ENCODE results near the gene C9orf50. TPM values are rescaled to one million over a fixed set of nuclear protein-coding genes. Genes with fewer than 3 reads are reported as not detected.
A peak's percentile ranks its signal among the peaks of the same experiment; 100 is the strongest.

The C9orf50 gene
- total RNA-seq, 1 donor from 2014 or later, result not detected

GRCh38 chr9:129579294-129579693, 41.6 kb downstream of the C9orf50 start:
- Mint-ChIP-seq H3K27ac (peak overlapping the region; percentile 87), H3K9me3 (no peaks in the 10 kb centered on the region), H3K36me3 (ENCODE audit: low read depth) (peaks cover 4% of the 10 kb centered on the region), H3K4me1 (peaks cover 71% of the 10 kb centered on the region), H3K4me3 (peak overlapping the region; percentile 81), H3K27me3 (no peaks in the 10 kb centered on the region)
- DNase-seq, result no peak
- intact Hi-C loops (cut with micrococcal nuclease), result no loop called here

DNA sequence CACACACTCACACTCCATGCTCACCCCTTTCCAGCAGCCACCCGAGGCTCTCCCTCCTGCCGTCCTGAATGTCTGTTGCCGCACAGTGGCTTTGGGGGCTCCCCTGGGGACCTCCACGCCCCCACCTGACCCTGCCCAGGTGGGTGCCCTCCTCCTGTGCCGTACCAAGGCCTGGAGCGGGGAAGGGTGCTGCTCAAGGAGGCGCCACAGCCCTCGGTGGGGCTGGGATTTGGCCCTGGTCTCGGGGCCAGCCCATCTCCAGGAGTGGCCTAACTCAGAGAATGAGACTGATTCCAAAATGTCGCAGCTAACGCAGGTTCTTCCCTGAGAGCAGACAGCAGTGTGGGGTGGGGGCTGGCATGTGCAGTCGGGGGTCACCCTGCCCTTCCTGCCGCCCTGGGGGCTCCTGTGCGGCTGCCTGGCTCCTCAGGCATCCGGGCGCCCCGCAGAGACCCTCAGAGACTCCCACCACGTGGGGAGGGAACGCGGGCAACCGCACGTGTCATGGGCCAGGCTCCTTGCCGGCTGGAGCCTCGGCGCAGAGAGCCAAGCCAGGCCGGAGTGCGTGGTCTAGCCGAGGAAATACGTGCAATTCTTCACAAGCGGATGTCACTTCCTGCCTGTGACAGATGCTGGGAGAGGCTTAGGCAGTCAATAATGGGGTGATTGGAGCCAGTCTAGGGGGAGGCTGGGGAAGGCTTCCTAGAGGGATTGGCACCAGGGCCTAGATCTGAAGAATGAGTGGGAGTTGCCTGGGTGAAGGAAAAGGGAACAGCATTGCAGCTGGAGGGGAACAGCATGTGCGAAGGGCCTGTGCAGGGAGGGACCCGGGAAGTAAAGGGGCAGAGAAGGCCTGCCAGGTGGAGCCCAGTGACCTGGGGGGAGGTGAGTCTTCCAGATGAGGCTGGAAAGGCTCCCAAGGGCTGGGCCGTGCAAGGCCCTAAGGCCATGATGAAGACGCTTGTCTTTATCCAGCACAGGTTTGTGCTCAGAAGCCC, 44.1 kb downstream of the C9orf50 start:
- H3K4me1 Mint-ChIP-seq, result peaks cover 50% of the 10 kb centered on the region
- peak overlapping the region; percentile 87 for H3K27ac Mint-ChIP-seq
- H3K4me3 Mint-ChIP-seq, result peak overlapping the region; percentile 34
- DNase-seq, result peak; percentile 73
- intact Hi-C loops (cut with micrococcal nuclease), result no loop called here
- H3K36me3 Mint-ChIP-seq (ENCODE audit: low read depth), result peaks cover 4% of the 10 kb centered on the region
- no peaks in the 10 kb centered on the region for H3K27me3 Mint-ChIP-seq
- peaks cover 7% of the 10 kb centered on the region for H3K9me3 Mint-ChIP-seq

DNA sequence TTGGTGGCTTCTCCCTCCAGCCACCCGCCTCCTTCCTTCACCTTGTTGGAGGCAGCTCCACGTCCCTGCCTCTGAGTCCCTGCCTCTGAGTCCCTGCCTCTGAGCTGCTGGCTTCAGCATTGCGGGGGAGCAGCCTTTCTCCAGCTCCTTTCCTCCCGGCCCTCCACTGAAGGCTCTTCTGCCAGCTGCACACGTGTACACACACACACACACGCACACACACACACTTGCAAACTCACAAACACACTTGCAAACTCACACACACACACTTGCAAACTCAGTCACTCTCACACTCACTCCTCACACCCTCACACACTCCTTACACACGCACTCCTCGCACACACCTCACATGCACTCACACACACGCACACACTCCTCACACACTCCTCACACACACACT, 45.1 kb downstream of the C9orf50 start:
- H3K27ac Mint-ChIP-seq, result peak overlapping the region; percentile 23
- H3K36me3 Mint-ChIP-seq (ENCODE audit: low read depth), result peaks cover 4% of the 10 kb centered on the region
- H3K27me3 Mint-ChIP-seq, result no peaks in the 10 kb centered on the region
- no peak for DNase-seq
- intact Hi-C loops (cut with micrococcal nuclease), result no loop called here
- peaks cover 7% of the 10 kb centered on the region for H3K9me3 Mint-ChIP-seq
- peak overlapping the region; percentile 34 for H3K4me3 Mint-ChIP-seq
- H3K4me1 Mint-ChIP-seq, result peaks cover 43% of the 10 kb centered on the region

DNA sequence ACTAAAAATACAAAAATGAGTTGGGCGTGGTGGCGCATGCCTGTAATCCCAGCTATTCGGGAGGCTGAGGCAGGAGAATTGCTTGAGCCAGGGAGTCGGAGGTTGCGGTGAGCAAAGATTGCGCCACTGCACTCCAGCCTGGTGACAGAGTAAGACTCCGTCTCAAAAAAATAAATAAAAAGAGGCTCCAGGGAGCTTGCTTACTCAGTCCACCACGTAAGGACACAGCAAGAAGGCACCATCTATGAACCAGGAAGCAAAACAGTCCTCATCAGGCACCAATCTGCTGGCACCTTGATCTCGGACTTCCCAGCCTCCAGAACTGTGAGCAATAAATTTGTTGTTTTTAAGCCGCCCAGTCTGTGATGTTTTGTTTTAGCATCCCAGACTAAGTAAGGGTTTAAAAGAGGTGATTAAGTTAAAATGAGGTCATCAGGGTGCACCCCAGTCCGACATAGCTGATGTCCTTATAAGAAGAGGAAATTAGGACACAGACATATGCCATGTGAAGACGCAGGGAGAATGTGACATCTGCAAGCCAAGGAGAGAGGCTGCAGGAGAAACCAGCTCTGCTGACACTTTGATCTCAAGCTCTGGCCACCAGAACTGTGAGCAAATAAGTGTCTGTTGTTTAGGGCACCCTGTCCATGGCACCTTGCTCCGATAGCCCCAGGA, 45.9 kb downstream of the C9orf50 start:
- Mint-ChIP-seq H3K4me3 (no peak overlapping the region), H3K9me3 (peaks cover 7% of the 10 kb centered on the region), H3K27me3 (no peaks in the 10 kb centered on the region), H3K4me1 (peaks cover 42% of the 10 kb centered on the region), H3K36me3 (ENCODE audit: low read depth) (peaks cover 4% of the 10 kb centered on the region), H3K27ac (peak overlapping the region; percentile 21)
- intact Hi-C loops (cut with micrococcal nuclease), result no loop called here
- DNase-seq, result no peak

DNA sequence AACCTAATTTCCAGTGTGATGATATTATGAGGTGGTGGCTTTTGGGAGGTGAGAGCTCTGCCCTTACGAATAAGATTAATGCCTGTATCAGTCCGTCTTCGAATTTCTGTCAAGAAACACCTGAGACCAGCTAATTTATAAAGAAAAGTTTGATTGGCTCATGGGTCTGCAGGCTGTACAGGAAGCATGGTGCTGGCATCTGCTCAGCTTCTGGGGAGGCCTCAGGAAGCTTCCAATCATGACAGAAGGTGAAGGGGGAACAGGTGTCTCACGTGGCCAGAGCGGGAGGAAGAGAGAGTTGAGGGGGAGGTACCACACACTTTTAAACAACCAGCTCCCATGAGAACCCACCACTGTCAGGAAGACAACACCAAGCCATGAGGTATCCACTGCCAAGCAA, 46.9 kb downstream of the C9orf50 start:
- H3K27me3 Mint-ChIP-seq, result peaks cover 3% of the 10 kb centered on the region
- H3K36me3 Mint-ChIP-seq (ENCODE audit: low read depth), result peaks cover 2% of the 10 kb centered on the region
- H3K4me1 Mint-ChIP-seq, result peaks cover 38% of the 10 kb centered on the region
- H3K4me3 Mint-ChIP-seq, result no peak overlapping the region
- H3K9me3 Mint-ChIP-seq, result peaks cover 7% of the 10 kb centered on the region
- no peak for DNase-seq
- H3K27ac Mint-ChIP-seq, result no peak overlapping the region
- intact Hi-C loops (cut with micrococcal nuclease), result no loop called here

DNA sequence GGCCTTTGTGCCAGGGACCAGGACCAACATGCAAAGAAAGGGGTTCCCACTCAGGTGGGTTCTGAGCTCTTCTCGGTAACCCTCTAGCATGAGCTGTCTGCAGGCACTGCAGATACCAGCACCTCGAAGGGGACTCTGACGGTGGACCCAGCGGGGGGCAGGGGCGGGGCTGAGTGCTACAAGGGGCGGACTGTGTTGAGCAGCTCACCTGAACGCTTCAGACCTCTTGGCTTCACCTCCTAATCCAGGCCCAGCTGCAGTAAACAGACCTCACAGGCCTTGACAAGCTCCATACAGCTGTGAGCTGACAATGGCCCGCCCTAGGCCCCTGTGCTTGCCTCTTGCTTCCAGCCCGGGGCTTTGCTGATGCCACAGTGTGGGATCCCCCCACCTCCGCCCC, 48.4 kb downstream of the C9orf50 start:
- H3K9me3 Mint-ChIP-seq, result peaks cover 7% of the 10 kb centered on the region
- no peak overlapping the region for H3K27ac Mint-ChIP-seq
- intact Hi-C loops (cut with micrococcal nuclease), result no loop called here
- H3K36me3 Mint-ChIP-seq (ENCODE audit: low read depth), result peaks cover 2% of the 10 kb centered on the region
- no peak for DNase-seq
- H3K4me3 Mint-ChIP-seq, result no peak overlapping the region
- peaks cover 37% of the 10 kb centered on the region for H3K4me1 Mint-ChIP-seq
- H3K27me3 Mint-ChIP-seq, result peaks cover 11% of the 10 kb centered on the region

DNA sequence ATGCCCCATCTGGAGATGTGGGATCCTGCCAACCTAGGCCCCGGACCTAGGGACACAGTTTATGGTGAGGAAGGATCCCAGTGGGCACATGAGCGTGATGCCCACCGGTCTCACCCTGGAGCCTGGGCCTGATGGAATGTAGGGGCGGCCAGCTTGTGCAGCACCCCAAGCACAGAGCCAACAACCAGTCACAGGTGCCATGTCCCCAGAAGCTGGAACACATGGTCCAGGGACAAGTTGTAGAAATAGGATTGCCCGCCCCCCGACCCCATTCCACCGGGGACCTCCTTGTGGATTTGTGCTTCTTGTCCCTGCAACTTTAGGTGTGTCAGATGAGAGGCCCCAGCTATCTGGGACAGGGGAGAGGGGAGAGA, 48.9 kb downstream of the C9orf50 start:
- Mint-ChIP-seq H3K27me3 (peaks cover 16% of the 10 kb centered on the region), H3K4me1 (peaks cover 32% of the 10 kb centered on the region), H3K36me3 (ENCODE audit: low read depth) (peaks cover 2% of the 10 kb centered on the region), H3K27ac (no peak overlapping the region), H3K4me3 (no peak overlapping the region), H3K9me3 (peaks cover 7% of the 10 kb centered on the region)
- intact Hi-C loops (cut with micrococcal nuclease), result no loop called here
- DNase-seq, result no peak

DNA sequence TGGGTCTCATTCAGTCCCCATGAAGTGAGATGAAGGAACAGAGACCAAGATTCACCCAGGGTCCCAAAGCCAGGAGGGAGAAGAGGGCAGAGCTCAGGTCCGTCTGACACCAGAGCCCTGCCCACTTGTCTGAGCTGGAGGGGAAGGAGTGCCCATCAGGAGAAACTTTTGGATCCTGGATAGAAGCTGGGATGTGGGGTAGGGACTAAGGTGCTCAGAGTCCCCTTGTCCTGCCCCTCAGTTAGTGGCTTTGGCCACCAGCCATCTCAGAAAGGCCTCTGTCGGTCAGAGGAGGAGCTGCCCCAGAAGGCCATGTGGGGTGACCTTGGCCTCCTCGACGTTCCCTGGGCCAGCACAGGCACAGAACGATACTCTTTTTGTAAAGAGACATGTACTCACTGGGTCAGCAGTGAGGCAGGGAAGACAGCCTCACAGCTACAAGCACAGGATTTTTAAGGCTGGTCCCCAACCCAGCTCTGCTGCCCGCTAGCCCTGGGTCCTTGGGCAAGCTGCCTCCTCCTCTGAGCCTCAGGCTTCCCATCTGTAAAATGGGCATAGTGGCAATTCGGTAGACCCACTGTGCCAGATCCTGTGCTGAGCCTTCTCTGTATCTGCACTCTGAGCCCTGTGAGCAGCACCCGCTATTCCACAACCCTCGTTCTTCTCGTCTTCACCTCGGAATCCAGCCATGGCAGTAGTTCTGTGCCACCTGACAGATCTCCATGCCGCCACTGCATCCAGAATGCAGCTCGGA, 49.4 kb downstream of the C9orf50 start:
- intact Hi-C loops (cut with micrococcal nuclease), result no loop called here
- Mint-ChIP-seq H3K9me3 (peaks cover 7% of the 10 kb centered on the region), H3K27ac (peak overlapping the region; percentile 52)

DNA sequence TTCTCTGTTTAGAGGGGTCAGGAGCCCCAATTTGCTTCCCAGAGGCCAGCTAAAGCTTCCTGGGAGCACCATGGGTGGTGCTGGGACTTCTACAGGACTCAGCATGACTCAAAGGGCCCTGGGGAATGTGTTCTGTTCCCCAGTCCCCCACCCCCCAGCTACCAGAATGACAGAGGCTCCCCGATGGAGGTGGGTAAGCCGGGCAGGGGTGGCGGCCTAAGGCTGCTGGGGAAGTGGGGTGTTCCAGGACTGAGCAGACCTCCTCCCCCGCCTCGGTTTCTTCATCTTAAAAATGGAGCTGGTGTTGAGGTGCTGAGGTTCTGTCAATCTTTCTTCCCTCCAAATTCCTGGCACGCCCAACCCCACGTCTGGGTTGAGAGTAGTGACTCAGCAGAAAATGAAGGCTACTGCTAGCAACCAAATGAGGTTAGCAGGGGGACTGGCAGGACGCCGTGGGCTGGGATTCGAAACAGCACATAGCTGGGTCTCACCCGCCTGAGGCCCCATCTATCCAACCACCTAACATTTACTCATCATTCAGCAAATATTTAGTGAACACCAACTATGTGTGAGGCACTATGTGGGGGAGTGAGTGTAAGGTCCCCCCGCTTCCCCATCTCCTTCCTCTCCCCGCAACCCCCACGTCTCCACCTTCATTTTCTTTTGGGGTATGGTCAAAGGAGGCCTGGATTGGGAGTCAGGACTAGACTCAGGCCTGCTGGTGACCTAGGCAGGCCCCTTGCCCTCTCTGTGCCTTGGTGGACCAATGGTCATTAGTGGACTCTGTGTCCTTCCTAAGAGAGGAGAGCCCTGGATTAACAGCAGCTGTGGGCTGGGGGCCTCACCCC, 50.2 kb downstream of the C9orf50 start:
- peaks cover 2% of the 10 kb centered on the region for H3K36me3 Mint-ChIP-seq (ENCODE audit: low read depth)
- peak overlapping the region; percentile 52 for H3K27ac Mint-ChIP-seq
- H3K4me1 Mint-ChIP-seq, result peaks cover 23% of the 10 kb centered on the region
- intact Hi-C loops (cut with micrococcal nuclease), result no loop called here
- peaks cover 7% of the 10 kb centered on the region for H3K9me3 Mint-ChIP-seq
- H3K4me3 Mint-ChIP-seq, result no peak overlapping the region
- peaks cover 20% of the 10 kb centered on the region for H3K27me3 Mint-ChIP-seq
- no peak for DNase-seq

More for the DNA sequence above, 49.4 kb downstream of the C9orf50 start:
- H3K36me3 Mint-ChIP-seq (ENCODE audit: low read depth), result peaks cover 2% of the 10 kb centered on the region
- DNase-seq, result no peak
- peaks cover 16% of the 10 kb centered on the region for H3K27me3 Mint-ChIP-seq
- H3K4me3 Mint-ChIP-seq, result no peak overlapping the region
- H3K4me1 Mint-ChIP-seq, result peaks cover 30% of the 10 kb centered on the region

- Mint-ChIP-seq H3K36me3 (ENCODE audit: low read depth) (peaks cover 2% of the 10 kb centered on the region), H3K27me3 (peaks cover 20% of the 10 kb centered on the region), H3K4me3 (peak overlapping the region; percentile 81), H3K4me1 (peaks cover 21% of the 10 kb centered on the region), H3K9me3 (peaks cover 7% of the 10 kb centered on the region), H3K27ac (peak overlapping the region; percentile 78)
- DNase-seq, result peak; percentile 65
- intact Hi-C loops (cut with micrococcal nuclease), result no loop called here
These were observed 51.1 kb downstream of the C9orf50 start for GRCh38 chr9:129569502-129570449.

DNA sequence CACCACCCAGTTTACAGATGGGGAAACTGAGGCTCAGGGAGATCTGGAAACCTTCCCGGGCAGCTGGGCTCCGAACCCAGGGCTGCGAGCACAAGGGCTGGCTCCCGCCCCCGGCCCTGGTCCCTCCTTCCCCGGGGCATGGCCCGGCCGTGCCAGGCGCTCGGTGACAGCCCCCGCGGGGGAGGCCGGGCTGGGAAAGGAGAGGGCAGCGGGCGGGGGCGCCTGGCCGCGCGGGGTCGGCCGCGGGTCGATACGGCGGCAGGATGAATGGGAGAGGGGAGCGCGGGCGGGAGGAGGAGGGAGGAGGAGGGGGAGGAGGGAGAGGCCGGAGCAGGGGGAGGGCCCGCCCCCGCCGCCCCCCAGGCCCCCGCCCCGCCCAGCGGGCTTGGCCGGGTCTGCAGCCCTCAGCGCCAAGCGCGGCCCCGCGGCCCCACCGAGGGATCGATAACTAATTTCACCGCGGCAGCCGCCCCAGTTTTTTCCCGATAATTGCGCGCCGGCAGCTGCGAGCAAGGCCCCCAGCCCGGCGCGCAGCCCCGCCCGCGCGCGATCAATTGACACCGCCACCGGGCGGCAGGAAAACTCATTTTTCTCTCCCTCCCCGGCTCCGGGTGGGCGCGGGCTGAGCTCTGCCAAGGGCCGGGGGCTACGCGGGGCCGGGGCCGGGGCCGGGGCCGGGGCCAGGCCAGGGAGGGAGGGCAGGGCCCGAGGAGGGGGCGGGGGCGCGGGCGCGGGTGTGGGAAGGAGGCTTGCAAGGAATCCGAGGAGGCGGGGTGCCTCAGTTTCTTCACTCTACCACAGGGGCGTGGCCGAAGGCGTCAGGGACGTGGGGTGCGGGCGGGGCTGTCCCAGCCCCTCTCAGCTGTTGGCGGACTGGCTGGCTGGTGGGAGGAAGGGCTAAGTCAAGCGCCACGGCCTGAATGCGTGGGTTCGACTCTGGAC, 52.1 kb downstream of the C9orf50 start:
- Mint-ChIP-seq H3K4me1 (peaks cover 21% of the 10 kb centered on the region), H3K27me3 (peaks cover 20% of the 10 kb centered on the region), H3K4me3 (peak overlapping the region; percentile 81), H3K9me3 (peaks cover 4% of the 10 kb centered on the region), H3K27ac (no peak overlapping the region), H3K36me3 (ENCODE audit: low read depth) (no peaks in the 10 kb centered on the region)
- DNase-seq, result peak; percentile 76
- intact Hi-C loops (cut with micrococcal nuclease), result no loop called here

Measured in activated CD4-positive, alpha-beta T cell treated with anti-CD3 and anti-CD28 coated beads, Interleukin-2, amount 10 ng/mL, durations not matched to agents 24 days and 14 days (primary cell).